Stimulated activated CD4-positive, alpha-beta T cell treated with anti-CD3 and anti-CD28 coated beads, TNF-alpha, amount 100 ng/mL, for 1 hour (primary cell): ENCODE results near the gene SRC.
A peak's percentile ranks its signal among the peaks of the same experiment; 100 is the strongest.

Source experiments
- DNase-seq, 3 donors: peaks; one replicate each; pipeline ENCODE4 v3.0.0-alpha.2; 2020; ENCODE audit warnings: low read depth in 3 of 3, low spot score in 1 of 3

SRC gene

GRCh38 chr20:37394543-37395409, 48.8 kb downstream of the SRC start:
- no peak for DNase-seq

GRCh38 chr20:37395410-37395797, 49.5 kb downstream of the SRC start:
- no peak for DNase-seq

GRCh38 chr20:37395921-37396415, 50.0 kb downstream of the SRC start:
- DNase-seq: no peak

- no peak for DNase-seq
Observed at GRCh38 chr20:37396416-37397075, 50.6 kb downstream of the SRC start.

GRCh38 chr20:37397076-37397953, 51.4 kb downstream of the SRC start:
- no peak for DNase-seq

- no peak for DNase-seq
Observed at GRCh38 chr20:37397954-37398749, 52.2 kb downstream of the SRC start.

- no peak for DNase-seq
Observed at GRCh38 chr20:37398750-37399621, 53.0 kb downstream of the SRC start.

GRCh38 chr20:37401282-37401929, 55.5 kb downstream of the SRC start:
- DNase-seq: no peak

GRCh38 chr20:37401930-37402675, 56.2 kb downstream of the SRC start:
- DNase-seq: no peak

GRCh38 chr20:37403107-37404033, 57.4 kb downstream of the SRC start:
- no peak for DNase-seq

GRCh38 chr20:37404461-37404890, 58.5 kb downstream of the SRC start:
- DNase-seq: no peak

- DNase-seq: no peak
Observed at GRCh38 chr20:37405351-37405897, 59.5 kb downstream of the SRC start.

- DNase-seq: peak in 1 of 3 donors; percentile 37
Observed at GRCh38 chr20:37406010-37406998, 60.4 kb downstream of the SRC start.

GRCh38 chr20:37407019-37407566, 61.2 kb downstream of the SRC start:
- DNase-seq: no peak

- no peak for DNase-seq
Observed at GRCh38 chr20:37407573-37408002, 61.6 kb downstream of the SRC start.
